ENCODE measurements around the gene SERPINB6.

Gene SERPINB6

DNA sequence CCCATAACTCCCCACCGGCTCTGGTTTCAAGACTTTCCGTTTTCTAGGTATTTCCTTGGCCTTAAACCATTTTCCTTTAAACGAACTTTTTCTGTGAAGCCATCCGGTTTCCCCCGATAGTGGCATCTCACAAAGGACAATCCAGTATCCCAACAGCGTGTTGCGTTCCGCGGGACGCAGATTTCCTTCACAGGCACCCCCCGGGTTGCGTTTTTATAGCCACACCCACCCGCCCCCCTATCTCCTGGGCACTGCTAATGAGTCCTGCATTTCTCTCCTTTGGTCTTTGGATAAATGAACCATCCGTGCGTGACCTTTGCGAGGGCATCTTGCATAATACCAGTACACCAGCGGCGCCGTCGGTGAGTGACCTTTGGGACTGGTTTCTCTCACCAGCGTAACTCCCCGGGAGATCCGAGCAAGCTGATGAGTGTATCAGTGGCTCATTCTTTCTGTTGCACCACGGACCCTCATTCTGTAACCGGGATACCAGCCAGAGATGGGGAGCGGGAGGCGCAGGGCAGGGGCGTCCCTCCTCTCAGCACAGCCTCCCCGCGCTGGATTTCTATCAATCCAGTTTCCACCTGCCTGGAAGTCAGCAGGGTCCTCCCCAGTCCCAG, 27.7 kb upstream of the SERPINB6 start:
- peak in 1 of 2 experiments; percentile 77 for DNase-seq

DNA sequence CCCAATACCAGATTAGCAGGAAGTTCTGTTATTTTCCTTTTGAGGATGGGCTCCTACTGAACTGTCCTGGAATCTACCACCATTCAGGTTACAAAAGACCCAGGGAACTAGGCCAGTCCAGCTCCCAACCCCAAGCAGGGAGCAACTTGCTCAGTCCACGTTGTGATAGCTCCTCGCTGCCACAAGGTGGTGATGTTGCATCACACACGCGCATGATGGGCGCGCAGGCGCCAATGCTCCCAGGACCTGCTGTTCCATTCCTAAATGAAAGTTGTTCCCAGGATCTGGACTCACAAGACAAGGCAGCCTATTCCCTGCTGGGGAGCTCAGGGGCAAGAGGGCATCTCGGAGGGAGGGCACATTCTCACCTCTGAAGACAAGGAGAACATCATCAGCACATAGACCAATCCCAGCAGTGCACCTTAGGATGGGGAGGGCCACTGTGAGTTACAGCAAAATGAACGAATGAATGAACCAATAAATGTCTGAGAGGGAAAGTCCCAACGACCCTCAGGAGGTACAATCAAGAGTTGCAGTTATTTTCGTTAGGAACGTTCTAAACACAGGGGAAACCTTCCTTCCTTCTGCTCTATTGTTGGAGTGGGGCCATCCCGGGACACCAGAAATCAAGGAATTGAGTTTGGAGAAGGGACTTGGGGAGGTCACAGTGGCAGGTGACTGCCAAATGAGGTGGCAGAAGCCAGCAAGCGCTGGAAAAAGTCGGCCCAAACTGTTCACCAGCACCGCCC, 27.1 kb upstream of the SERPINB6 start:
- peak in 1 of 2 experiments; percentile 34 for DNase-seq

DNA sequence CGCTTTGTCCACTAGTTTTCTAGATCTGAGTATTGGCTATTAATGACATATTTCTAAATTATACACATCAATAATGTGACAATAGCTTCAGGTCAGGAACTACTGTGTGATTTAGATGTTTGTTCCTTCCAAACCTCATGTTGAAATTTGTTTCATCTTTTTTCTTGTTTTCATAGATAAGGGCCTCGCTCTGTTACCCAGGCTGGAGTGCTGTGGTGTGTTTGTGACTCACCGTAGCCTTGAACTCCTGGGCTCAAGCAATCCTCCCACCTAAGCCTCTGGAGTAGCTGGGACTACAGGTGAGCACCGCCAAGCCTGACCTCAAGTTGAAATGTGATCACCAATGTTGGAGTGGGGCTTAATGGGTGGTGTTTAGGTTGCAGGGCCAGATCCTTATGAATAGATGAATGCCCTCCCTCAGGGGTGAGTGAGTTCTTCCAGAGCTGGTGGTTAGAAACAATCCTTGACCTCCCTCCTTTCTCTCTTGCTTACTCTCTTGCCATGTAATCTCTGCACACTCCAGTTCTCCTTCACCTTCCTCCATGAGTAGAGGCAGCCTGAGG, 22.5 kb upstream of the SERPINB6 start:
- DNase-seq = no peak

DNA sequence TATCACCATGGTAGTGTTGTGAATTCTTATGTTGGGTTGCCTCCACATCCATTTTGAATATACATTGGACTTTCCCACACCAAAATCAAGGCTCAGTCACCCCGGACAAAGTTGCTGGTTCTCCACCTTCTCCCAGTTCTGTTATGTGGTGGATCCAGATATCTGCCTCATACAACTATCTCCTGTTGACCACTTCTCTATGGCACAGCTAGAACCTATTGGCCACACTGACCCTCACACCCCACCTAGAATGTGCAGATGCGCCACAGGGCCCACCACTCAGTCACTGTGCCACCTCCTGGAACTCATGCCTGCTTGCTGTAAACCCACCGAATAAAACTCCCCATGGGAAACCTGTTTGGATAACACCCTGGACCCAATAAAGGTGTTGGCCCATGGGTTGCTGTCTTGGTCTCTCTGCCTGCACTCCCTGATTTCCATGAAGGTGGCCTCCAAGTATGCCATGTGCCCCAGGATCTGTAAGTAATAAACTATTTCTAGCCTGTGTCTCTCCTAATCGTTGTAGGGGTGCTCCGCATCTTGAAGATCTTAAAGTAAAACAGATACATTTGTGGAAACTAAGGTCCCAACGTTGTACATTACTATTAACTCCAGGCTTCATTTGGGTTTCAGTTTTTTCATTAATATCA, 21.1 kb upstream of the SERPINB6 start:
- DNase-seq = no peak

DNA sequence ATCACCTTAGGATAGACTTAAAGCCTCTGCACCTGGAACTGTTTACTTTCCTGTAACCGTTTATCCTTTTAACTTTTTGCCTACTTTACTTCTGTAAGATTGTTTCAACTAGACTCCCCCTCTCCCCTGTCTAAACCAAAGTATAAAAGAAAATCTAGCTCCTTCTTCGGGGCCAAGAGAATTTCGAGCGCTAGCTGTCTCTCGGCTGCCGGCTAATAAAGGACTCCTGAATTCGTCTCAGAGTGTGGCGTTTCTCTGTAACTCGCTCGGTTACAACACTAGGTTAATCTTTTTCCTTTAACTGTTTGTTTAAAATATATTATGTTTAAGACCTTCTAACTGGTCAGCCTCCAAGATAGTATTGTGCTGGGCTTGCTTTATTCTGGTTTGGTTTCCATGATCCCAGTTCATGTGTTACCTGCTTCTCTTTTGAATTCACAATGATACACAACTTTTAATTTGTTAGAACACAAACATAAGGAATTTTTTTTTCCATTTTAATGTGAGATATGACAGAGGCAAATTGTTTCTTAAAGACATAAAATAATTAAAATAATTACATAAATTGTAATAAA, 19.7 kb upstream of the SERPINB6 start:
- DNase-seq = no peak

DNA sequence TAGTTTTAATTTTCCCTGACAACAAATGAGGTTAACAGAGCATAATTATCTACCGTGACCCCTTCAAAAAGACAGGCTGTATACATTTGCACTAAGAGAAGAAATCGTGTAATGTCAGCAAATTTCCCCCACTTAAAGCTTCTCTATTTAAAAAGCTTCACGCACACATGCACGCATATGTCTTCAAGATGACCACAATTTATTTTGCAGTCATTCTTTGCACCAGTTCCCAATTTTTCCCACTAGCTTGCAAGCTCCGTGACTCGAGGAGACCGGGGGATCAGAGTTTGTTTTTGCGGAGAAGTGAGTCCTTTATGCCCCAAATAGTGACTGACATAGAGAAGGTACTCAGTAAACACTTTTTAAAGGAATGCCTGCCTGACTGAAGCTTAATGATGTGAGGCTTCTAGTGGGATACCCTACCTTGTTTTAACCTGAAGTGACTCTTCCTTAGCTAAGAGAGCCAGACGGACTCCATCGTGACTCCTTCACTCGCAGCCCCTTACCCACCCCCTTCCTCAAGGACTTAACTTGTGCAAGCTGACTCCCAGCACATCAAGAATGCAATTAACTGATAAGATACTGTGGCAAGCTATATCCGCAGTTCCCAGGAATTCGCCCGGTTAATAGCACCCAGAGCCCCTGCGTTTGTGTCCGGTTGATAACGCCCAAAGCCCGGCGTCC, 19.0 kb upstream of the SERPINB6 start:
- peak; percentile 42 to 71 for DNase-seq

DNA sequence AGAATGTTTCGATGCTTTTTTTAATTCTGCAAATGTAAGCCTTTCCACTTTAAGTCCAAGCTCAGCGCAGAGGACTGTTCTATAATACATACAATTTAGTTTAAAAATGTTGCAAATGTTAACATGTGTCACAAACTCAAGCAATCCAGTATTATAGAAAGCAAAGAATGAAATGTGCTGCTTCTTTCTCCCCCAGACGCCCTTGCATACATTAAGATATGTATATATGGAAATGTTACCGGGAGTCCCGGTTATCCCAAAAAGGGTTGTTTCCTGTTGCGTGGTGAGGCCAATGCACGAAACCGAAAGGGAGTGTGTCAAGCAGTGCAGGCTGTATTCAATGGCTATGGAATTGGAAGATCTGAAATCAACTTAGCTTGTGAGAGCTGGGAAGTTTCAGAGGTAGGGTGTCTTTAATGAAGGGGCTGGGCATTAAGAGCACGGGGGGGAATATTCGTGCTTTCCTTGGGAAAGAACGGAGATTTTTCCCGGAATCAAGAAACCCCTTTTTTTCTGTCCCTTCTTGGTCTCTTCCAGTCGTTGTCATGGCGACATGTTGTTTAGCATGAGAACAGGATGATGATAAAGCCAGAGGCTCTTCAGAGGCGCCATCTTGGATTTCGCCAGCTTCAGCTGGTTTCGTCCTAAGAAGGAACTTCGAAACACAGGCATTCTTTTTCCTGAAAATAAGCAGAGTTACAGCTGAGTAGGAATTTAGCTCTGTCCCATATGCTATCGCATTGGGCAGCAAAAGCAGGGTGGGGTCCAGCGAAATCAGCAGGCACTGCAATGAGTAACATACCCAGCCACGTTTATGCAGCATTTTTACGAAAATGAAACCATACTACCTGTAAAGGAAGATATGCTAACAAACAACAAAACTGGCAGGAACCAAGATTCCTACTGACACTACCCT, 18.2 kb upstream of the SERPINB6 start:
- peak; percentile 97 to 99 for DNase-seq

DNA sequence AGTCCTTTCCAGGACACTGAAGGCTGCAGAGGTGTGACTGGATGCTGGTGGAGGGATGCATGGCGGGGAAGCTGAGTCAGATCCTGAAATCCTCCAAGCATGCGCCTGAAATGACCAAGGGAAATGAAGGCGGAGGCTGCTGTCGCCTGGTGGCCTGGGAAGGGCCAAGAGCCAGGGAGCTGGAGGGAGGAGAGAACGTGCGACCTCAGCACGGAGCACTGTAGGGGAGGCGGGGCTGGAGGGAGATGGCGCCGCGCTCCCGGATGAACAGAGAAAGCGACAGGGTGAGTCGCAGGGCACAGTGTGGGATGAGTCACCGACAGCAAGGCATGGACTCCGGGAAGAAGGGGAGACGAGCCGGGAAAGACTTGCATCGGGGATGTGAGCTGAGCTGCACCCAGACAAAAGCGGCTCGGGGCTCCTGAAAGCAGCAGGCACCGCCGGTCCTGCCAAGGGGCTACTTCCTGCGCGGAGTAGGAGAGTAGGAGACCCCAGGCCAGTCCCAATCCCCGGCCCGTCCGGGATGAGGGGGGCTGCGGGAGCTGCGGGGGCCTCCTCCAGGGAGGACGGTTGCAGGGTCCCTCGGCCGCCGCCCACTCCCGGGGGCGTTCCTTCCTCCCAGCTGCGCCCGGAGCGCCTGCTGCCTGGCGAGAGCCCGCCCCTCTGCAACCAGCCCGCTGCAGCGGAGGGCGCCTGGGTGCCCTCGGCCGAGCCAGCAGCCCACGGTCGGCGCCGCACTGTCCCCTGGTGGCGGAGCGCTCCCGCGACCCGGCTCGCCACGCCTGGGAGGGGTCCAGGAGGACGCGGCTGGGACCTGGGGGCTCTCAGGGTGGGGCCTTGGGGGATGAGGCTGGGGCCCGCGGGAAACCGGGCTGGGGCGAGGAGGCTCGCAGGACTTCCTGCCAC, 17.3 kb upstream of the SERPINB6 start:
- peak; percentile 97 to 98 for DNase-seq

DNA sequence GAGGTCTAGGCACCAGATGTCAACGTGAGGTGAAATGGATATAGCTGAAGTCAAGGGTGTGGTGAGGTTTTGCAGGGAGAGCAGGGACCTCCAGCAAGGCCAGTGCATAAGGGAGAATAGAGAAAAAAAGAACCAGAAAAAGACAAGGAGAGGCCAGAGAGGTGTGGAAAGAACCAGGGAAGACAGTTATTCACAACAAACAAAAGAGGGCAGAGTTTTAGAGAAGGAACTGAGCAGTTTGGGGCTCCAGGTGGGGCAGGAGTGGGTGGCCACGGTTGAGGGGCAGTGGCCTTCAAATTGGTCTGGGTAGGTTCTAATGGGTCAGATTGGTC, 16.7 kb upstream of the SERPINB6 start:
- no peak for DNase-seq

DNA sequence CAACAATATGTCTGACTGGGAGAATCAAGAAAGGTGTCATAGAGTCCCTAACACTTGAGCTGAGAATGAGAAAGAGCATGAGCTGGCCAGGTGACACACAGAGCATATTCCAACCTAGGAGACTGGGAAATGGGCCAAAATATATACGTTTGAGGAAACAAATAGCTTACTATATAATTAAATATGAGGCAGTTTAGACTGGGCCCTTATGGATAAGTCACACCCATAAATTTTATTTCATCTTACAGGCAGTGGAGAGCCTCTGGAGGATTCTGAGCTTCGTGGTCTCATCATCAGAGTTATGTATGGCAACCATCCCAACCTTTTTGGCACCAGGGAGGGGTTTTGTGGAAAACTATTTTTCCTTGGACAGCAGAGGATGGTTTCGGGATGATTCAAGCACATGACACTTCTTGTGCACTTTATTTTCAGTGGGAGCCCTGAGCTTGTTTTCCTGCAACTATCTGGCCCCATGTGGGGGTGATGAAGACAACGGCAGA, 15.4 kb upstream of the SERPINB6 start:
- DNase-seq = no peak

DNA sequence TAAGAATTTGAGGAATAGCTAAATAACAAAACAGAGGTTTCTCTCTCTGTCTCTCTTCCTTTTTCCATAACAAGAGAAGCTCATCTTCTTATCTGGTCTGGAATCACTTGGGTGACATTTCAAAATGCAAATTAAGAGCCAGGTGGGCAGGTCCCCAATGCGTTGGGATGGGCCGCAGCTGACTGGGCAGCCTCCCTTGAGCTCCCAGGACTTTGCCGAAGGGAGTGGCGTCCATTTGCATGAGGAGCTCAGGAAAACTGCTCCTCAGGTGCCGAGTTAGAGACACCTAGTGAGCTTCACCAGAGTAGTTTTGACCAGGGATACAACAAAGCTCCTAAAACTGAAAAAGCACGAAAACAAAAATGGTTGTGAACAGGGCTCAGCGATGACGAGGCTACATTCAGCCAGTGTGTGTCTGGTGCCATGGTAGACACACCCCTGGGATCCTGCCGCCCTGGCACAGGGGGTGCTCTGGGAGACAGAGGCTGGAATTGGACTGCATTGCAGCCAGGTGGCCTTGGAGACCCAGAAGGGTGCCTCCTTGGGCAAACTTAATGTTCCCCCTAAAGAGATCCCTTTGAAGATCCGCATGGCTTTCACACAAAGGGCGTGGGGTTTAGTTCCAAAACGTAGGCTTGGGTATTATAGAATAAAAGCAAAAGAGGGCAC, 13.5 kb upstream of the SERPINB6 start:
- DNase-seq = no peak

DNA sequence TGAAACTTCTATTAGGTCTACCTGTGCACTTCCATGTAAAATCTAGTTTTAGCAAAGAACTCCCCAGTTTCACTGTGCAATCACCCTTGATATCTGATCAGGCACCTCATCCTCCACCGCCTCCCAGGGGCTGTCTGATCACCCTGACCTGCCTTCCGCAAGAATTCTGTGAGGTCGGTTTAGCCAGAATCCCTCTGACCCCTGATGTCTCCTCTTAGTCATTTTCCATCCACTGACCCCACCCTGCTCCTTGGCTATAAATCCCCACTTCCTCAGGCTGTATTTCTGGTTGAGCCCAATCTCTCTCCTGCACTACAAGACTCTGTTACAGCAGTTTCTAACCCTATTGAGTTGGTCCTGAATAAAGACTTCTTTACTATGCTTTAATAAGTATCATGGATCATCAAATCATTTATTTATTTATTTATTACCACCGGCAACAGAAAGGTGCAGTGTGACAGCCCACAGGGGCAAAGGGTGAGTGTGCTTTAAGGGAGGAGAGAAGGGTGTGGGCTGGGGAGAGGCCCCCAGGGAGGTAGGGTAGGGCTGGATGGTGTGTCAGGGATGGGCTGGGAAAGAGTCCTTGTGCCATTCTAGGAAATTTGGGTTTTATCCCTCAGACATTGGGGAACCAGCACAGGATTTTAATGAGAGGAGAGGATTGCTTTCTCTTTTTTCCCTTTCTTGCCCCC, 11.2 kb upstream of the SERPINB6 start:
- no peak for DNase-seq

DNA sequence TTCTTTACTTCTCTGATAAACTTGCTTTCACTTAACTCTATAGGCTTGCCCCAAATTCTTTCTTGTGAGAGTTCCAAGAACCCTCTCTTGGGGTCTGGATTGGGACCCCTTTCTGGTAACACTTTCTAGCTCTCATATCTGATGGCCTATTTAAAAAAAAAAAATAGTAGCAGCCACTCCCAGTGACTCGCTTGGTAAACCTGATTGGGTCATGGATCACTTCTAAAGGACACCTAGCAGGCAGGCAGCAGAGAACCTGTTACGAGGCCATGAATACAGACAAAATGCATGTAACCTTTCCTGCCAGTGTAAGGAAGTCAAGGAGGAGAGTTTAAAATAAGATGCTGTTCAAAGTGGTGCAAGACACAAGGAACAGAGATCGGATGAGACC, 9.1 kb upstream of the SERPINB6 start:
- no peak for DNase-seq

DNA sequence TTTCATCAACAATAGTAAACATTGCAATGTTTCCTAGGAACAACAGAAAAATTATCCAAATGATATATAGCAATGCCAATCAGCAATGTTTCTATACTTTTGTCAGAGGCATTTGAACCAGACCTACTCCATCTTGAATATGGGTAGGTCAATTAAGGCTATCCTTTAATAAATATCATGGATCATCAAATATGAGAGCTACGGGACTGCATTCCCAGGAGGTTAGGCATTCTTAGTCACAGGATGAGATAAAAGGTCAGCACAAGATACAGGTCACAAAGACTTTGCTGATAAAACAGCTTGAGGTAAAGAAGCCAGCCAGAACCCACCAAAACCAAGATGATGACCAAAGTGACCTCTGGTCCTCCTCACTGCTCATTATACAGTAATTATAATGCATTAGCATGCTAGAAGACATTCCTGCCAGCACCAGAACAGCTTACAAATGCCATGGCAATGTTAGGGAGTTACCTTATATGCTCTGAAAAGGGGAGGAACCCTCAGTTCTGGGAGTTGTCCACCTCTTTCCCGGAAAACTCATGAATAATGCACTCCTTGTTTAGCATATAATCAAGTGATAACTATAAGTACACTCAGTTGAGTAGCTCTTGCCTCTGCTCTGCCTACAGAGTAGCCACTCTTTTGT, 8.6 kb upstream of the SERPINB6 start:
- DNase-seq = peak in 1 of 2 experiments; percentile 43

DNA sequence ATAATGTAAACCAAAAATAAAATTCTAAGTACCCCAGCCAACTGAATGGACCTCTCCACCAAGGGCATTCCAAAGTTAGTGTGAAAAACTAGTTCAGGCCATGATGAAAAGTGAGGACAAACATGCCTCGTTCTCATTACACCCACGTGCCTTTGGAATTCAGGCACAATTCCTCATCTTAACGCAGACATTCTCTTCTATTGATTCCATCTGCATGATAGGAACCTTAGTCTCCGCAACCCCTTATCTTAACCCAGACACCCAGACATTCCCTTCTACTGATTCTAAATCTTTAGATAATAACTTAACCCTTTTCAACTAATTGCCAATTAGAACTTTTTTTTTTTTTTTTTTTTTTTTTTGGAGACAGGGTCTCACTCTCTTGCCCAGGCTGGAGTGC, 7.6 kb upstream of the SERPINB6 start:
- no peak for DNase-seq

DNA sequence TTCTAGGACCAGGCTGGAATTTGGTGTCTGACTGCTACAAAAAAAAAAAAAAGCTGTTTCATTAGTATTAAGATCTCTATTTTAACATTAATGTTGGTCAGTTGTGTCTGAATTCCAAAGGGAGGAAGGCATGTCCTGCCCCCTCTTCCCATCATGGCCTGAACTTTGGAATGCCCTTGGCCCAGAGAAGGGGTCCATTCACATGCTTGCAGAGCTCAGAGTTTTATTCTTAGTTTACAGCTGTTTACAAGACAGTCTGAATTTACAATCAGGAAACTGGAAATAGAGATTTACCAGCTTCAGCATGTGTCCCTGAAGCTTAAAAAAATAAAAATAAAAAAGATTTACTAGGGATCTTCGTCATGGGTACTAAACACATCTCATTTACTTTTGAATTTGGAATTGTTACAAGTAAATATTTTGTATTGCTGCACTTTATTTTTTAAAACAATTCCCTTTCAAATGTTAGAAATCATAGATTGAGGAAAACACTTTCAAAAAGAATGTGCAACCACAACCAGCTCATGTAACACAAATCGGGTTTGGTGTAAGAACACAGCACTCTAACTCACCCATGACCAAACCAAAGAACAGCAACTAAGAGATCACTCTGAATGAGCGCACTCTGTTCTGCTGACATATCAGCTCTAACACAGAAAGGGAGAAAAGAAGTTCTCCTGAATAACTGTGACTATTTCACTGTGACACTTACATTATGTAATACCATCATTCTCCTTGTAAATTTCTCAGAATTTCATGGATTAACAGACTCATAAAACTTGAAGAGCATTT, 6.6 kb upstream of the SERPINB6 start:
- no peak for DNase-seq

DNA sequence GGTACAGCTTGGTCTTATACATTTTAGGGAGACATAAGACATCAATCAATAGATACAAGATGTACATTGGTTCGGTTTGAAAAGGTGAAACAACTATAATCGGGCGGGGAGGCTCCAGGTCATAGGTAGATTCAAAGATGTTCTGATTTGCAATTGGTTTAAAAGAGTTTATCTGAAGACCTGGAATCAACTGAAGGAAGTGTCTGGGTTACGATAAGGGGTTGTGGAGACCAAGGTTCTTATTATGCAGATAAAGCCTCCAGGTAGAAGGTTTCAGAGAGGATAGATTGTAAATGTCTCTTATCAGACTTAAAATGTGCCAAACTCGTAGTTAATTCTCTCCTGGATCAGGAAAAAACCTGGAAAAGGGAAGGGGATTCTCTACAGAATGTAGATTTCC, 5.9 kb upstream of the SERPINB6 start:
- DNase-seq = no peak

DNA sequence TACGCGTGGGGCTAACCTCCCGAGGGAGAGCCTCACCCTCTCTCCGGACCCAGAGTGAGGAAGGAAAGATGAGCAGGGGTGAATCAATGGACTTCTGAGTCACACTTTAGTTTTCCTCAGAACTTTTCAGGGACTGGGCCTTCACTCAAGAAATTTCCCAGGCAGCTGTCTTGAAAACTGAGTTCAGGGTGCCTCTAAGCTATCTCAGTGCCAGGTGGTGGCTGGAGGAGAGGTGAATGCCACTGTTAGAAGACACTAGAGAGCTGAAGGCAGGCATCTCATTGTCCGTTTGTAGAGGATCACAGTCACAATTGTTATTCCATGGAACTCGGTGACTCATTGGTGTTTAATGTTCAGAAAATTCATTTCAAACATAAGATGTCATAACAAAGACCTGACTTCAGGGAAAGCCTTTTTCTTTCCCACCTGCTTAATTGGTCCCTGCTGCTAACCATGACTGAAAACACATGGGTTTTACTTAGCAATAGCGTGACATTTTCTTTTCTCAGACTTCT, 5.3 kb upstream of the SERPINB6 start:
- DNase-seq = peak; percentile 26 to 65
